ENCODE data around the gene ENPP1. TPM values are rescaled to one million over a fixed set of nuclear protein-coding genes. Genes with fewer than 3 reads are reported as not detected.

Gene ENPP1
- polyA plus RNA-seq, 1 experiment, result 30.4 TPM

- DNase-seq (ENCODE audit: low read depth, low spot score), result no peak
- CTCF ChIA-PET, result interaction anchor here (1.8 kb wide), 1 partner anchor 108 kb away, joined by 5 read pairs; no protein-coding TSS in a partner anchor
Measured at GRCh38 chr6:131803007-131803769, 4.6 kb upstream of the ENPP1 start.

GRCh38 chr6:131804131-131804530 lies 3.7 kb upstream of the ENPP1 start:
- ChIA-PET POLR2A (no interaction called here), CTCF (interaction anchor here (1.0 to 1.8 kb wide), 2 partner anchors 109 kb away, joined by 4 to 5 read pairs; no protein-coding TSS in a partner anchor)
- H3K9me3 ChIP-seq (ENCODE audit: control insufficient read depth, insufficient read depth, low read length), result no peaks in the 10 kb centered on the region
- H3K4me3 ChIP-seq (ENCODE audit: low read depth, low read length), result no peak overlapping the region
- no peak for DNase-seq (ENCODE audit: low read depth, low spot score)
- no peaks in the 10 kb centered on the region for H3K27me3 ChIP-seq (ENCODE audit: control insufficient read depth, insufficient read depth, low read length)
- no peak for TF ChIP-seq CTCF (IDR thresholded peaks at IDR 0.05; ENCODE audit: low read depth, low read length)
- H3K27ac ChIP-seq (ENCODE audit: low read depth, low read length), result no peak overlapping the region

More at GRCh38 chr6:131803007-131803769, 4.6 kb upstream of the ENPP1 start:
- POLR2A ChIA-PET, result no interaction called here
- no peak for TF ChIP-seq CTCF (IDR thresholded peaks at IDR 0.05; ENCODE audit: low read depth, low read length)
- no peak overlapping the region for H3K27ac ChIP-seq (ENCODE audit: low read depth, low read length)
- no peaks in the 10 kb centered on the region for H3K27me3 ChIP-seq (ENCODE audit: control insufficient read depth, insufficient read depth, low read length)
- no peak overlapping the region for H3K4me3 ChIP-seq (ENCODE audit: low read depth, low read length)
- no peaks in the 10 kb centered on the region for H3K9me3 ChIP-seq (ENCODE audit: control insufficient read depth, insufficient read depth, low read length)

- no peaks in the 10 kb centered on the region for H3K27me3 ChIP-seq (ENCODE audit: control insufficient read depth, insufficient read depth, low read length)
- no peak for DNase-seq (ENCODE audit: low read depth, low spot score)
- no peaks in the 10 kb centered on the region for H3K9me3 ChIP-seq (ENCODE audit: control insufficient read depth, insufficient read depth, low read length)
- ChIA-PET POLR2A (interaction anchor here (0.5 kb wide), 1 partner anchor 13 kb away, joined by 3 read pairs; no protein-coding TSS in a partner anchor), CTCF (interaction anchor here (2.1 to 2.2 kb wide), 2 partner anchors 108 to 112 kb away, joined by 6 to 7 read pairs; no protein-coding TSS in a partner anchor)
- H3K4me3 ChIP-seq (ENCODE audit: low read depth, low read length), result peak overlapping the region; percentile 67
- no peak for TF ChIP-seq CTCF (IDR thresholded peaks at IDR 0.05; ENCODE audit: low read depth, low read length)
- no peak overlapping the region for H3K27ac ChIP-seq (ENCODE audit: low read depth, low read length)
Measured at GRCh38 chr6:131807321-131807643, 538 bp upstream of the ENPP1 start.

GRCh38 chr6:131808460-131809269 lies 845 bp downstream of the ENPP1 start:
- no peak for TF ChIP-seq CTCF (IDR thresholded peaks at IDR 0.05; ENCODE audit: low read depth, low read length)
- Histone ChIP-seq H3K9me3 (ENCODE audit: control insufficient read depth, insufficient read depth, low read length) (no peaks in the 10 kb centered on the region), H3K27me3 (ENCODE audit: control insufficient read depth, insufficient read depth, low read length) (no peaks in the 10 kb centered on the region), H3K4me3 (ENCODE audit: low read depth, low read length) (peak overlapping the region; percentile 67), H3K27ac (ENCODE audit: low read depth, low read length) (no peak overlapping the region)
- ChIA-PET POLR2A (interaction anchor here (0.5 to 1.2 kb wide), 7 partner anchors 12 to 876 kb away, joined by 3 to 9 read pairs (median 5); no protein-coding TSS in a partner anchor), CTCF (interaction anchor here (2.7 kb wide), 1 partner anchor 102 kb away, joined by 9 read pairs; no protein-coding TSS in a partner anchor)
- DNase-seq (ENCODE audit: low read depth, low spot score), result no peak

All from AG04450 (cell line).